Endometrium (tissue), 2 donors: ENCODE data around the gene TNRC18.
"Not testable (repeated sequence)": the region's sequence is repeated elsewhere in the genome, so short reads cannot be mapped to it uniquely, and the experiment has no call there.

Experiments
- FAIRE-seq: peaks from 2 replicates; lab custom pipeline; 2012; peaks lifted over from hg19 to GRCh38; lab: Jason Lieb, UNC
- donor health status: control.
- donor health status: control.

The TNRC18 gene

GRCh38 chr7:5349437-5350173, 74.0 kb downstream of the TNRC18 start:
- FAIRE-seq: no peak

GRCh38 chr7:5349005-5349380, 74.6 kb downstream of the TNRC18 start:
- FAIRE-seq: no peak

GRCh38 chr7:5348134-5349004, 75.3 kb downstream of the TNRC18 start:
- no peak for FAIRE-seq

- FAIRE-seq: no peak
These were observed 78.0 kb downstream of the TNRC18 start for GRCh38 chr7:5345671-5346070.

- no peak for FAIRE-seq
These were observed 78.5 kb downstream of the TNRC18 start for GRCh38 chr7:5345171-5345570.

- no peak for FAIRE-seq
These were observed 79.3 kb downstream of the TNRC18 start for GRCh38 chr7:5344342-5344741.

GRCh38 chr7:5343884-5344283, 79.8 kb downstream of the TNRC18 start:
- no peak for FAIRE-seq

- FAIRE-seq: no peak
These were observed 81.0 kb downstream of the TNRC18 start for GRCh38 chr7:5342631-5343030.

- no peak for FAIRE-seq
These were observed 83.7 kb downstream of the TNRC18 start for GRCh38 chr7:5339955-5340354.

- FAIRE-seq: no peak
These were observed 86.6 kb downstream of the TNRC18 start for GRCh38 chr7:5337047-5337446.

GRCh38 chr7:5334671-5335070, 89.0 kb downstream of the TNRC18 start:
- no peak for FAIRE-seq

- FAIRE-seq: no peak
These were observed 90.3 kb downstream of the TNRC18 start for GRCh38 chr7:5333121-5334045.

GRCh38 chr7:5332579-5332978, 91.1 kb downstream of the TNRC18 start:
- FAIRE-seq: no peak

GRCh38 chr7:5330288-5330687, 93.3 kb downstream of the TNRC18 start:
- no peak for FAIRE-seq

- FAIRE-seq: no peak
These were observed 98.7 kb downstream of the TNRC18 start for GRCh38 chr7:5324961-5325360.

- FAIRE-seq: not testable (repeated sequence)
These were observed 99.5 kb downstream of the TNRC18 start for GRCh38 chr7:5323800-5324781.

- no peak for FAIRE-seq
These were observed 100.8 kb downstream of the TNRC18 start for GRCh38 chr7:5322621-5323410.

GRCh38 chr7:5320802-5321396, 102.7 kb downstream of the TNRC18 start:
- FAIRE-seq: no peak

- no peak for FAIRE-seq
These were observed 103.2 kb downstream of the TNRC18 start for GRCh38 chr7:5320391-5320790.

- FAIRE-seq: not testable (repeated sequence)
These were observed 105.0 kb downstream of the TNRC18 start for GRCh38 chr7:5318613-5319012.
